AG04449 (cell line): ENCODE results near the gene MRI1.
"Not testable (repeated sequence)": the region's sequence is repeated elsewhere in the genome, so short reads cannot be mapped to it uniquely, and the experiment has no call there.

Source experiments
- CTCF ChIA-PET: fragments of 350-600 bp; formaldehyde crosslinking; extraction: SDS; loops from one replicate; lab custom pipeline; 2021; ENCODE audit warnings: antibody characterized with exemption; lab: Yijun Ruan, JAX
- POLR2A ChIA-PET: fragments of 400-600, 350-600 bp; formaldehyde crosslinking; extraction: SDS; loops from one replicate; lab custom pipeline; 2020; ENCODE audit warnings: antibody characterized with exemption, inconsistent platforms; lab: Yijun Ruan, JAX
- DNase-seq: peaks from one replicate; pipeline ENCODE4 v3.0.0-alpha.2; 2010; ENCODE audit warnings: low read depth, low spot score
- H3K4me3 ChIP-seq: 2 replicates; pipeline ENCODE4 v1.5.1; 2011; ENCODE audit warnings: low read depth, mild to moderate bottlenecking, control low read depth, low read length
- TF ChIP-seq, protein P1 (sequence below): IDR thresholded peaks from one replicate; pipeline ENCODE4 v1.5.1; 2011; ENCODE audit warnings: mild to moderate bottlenecking, moderate library complexity, low read length, control low read depth, inconsistent platforms; ENCODE audit not compliant: insufficient read depth; ENCODE audit errors: missing control alignments

MRI1 gene

DNA sequence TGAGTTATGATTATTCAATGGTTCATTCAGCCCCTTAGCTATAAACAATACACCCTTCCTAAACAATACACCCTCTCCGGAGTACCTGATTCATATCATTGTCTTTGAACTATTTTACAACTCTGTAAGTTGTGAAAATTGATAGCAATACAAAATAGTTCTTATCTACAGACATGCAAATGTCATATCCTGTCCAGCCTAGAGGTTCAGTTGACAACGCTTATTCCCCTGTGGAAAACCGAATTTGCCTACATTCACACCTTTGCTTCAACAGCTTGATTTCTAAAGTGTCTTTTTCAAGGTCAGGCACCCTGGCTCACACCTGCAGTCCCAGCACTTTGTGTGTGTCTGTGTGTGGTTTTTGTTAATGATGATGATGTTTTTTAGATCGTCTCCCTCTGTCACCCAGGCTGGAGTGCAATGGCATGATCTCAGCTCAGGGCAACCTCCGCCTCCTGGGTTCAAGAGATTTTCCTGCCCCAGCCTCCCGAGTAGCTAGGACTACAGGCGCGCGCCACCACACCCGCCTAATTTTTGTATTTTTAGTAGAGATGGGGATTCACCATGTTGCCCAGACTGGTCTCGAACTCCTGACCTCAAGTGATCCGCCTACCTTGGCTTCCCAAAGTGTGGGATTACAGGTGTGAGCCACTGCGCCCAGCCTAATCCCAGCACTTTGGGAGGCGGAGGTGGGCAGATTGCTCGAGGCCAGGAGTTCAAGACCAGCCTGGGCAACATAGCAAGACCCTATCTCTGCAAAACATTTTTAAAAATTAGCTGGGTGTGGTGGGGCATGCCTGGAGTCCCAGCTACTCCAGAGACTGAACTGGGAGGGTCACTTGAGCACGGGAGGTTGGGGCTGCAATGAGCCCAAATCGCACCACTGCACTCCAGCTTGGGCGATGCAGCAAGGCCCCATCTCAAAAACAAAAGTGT, 19.5 kb downstream of the MRI1 start:
- DNase-seq: no peak
- TF ChIP-seq, protein P1, sequence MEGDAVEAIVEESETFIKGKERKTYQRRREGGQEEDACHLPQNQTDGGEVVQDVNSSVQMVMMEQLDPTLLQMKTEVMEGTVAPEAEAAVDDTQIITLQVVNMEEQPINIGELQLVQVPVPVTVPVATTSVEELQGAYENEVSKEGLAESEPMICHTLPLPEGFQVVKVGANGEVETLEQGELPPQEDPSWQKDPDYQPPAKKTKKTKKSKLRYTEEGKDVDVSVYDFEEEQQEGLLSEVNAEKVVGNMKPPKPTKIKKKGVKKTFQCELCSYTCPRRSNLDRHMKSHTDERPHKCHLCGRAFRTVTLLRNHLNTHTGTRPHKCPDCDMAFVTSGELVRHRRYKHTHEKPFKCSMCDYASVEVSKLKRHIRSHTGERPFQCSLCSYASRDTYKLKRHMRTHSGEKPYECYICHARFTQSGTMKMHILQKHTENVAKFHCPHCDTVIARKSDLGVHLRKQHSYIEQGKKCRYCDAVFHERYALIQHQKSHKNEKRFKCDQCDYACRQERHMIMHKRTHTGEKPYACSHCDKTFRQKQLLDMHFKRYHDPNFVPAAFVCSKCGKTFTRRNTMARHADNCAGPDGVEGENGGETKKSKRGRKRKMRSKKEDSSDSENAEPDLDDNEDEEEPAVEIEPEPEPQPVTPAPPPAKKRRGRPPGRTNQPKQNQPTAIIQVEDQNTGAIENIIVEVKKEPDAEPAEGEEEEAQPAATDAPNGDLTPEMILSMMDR: no peak
- ChIA-PET POLR2A (interaction anchor here (1.0 to 1.3 kb wide), 2 partner anchors 9 to 39 kb away, joined by 3 read pairs; no protein-coding TSS in a partner anchor), CTCF (interaction anchor here (0.6 to 9.0 kb wide), 21 partner anchors 10 to 296 kb away, joined by 3 to 138 read pairs (median 5); partner anchors contain the start of genes NANOS3 and ZSWIM4)
- no peak overlapping the region for H3K4me3 ChIP-seq

DNA sequence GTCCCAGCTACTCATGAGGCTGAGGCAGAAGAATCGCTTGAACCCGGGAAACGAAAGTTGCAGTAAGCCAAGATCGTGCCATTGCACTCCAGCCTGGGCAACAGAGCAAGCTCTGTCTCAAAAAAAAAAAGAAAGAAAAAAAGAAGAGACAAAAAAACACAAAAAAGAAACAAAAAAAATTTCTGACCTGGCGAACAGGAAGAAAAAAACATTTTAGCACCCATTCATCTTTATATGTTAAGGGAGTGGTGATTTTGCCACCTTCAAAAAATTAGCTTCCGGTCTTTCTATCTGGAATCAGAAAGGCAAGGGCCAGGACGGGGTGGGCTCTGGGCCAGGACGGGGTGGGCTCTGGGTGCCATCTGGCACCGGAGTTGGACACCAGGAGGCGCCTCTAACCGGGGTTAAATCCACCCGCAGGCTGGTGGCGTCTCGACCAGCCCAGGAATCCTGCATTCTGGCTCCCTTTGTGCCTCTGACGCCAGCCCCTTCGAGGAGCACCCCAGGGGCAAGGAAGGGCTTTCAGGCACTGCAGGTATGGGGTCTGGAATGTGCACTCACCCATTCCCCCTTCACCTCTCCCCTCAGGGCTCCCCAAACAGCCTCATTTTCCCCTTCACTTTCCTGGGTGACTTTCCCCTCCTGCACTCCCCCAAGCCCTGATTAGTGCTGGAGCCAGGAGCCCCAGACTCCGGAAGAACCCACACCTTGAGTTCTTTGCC, 20.6 kb downstream of the MRI1 start:
- ChIA-PET CTCF (interaction anchor here (0.6 to 9.0 kb wide), 25 partner anchors 11 to 295 kb away, joined by 3 to 138 read pairs (median 4); partner anchors contain the start of genes C19orf53, NANOS3 and ZSWIM4), POLR2A (no interaction called here)
- no peak for DNase-seq
- TF ChIP-seq, protein P1: peak; percentile 78
- no peak overlapping the region for H3K4me3 ChIP-seq

DNA sequence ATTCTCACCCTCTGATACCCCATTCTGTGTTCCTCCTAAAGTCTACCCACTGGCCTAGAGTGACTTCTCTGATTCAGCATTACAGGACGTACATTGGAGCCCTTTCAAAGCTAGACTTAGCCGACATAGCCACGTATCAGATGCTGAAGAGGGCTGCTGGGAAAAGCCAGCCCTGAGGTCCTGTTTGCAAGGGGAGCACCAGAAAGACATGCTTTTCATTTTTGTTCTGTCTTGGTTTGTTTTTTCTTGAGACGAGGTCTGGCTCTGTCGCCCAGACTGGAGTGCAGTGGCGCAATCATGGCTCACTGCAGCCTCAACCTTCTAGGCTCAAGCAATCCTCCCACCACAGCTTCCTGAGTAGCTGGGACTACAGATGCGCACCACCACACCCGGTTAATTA, 24.7 kb downstream of the MRI1 start:
- DNase-seq: peak; percentile 84
- POLR2A ChIA-PET: interaction anchor here (1.3 to 2.2 kb wide), 3 partner anchors 15 to 73 kb away, joined by 3 to 15 read pairs (median 7); partner anchors contain the start of gene C19orf53
- no peak overlapping the region for H3K4me3 ChIP-seq
- TF ChIP-seq, protein P1: no peak
- CTCF ChIA-PET: interaction anchor here (1.1 to 9.0 kb wide), 3 partner anchors 36 to 91 kb away, joined by 3 to 138 read pairs (median 5); no protein-coding TSS in a partner anchor

DNA sequence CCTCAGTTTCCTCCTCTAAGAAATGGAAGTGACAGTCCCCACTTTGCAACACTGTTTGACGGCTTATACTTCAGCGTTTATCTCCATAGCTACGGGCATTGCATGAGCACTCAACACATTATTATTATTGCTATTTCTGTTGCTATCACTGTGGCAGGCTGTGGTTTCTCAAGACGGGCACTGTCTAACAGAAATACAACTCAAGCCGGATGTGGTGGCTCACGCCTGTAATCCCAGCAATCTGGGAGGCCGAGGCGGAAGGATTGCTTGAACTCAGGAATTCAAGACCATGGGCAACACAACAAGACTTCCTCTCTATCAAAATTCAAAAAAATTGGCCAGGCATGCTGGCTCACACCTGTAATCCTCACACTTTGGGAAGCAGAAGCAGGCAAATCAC, 26.0 kb downstream of the MRI1 start:
- POLR2A ChIA-PET: no interaction called here
- H3K4me3 ChIP-seq: no peak overlapping the region
- TF ChIP-seq, protein P1: no peak
- no peak for DNase-seq
- CTCF ChIA-PET: interaction anchor here (9.0 kb wide), 1 partner anchor 71 kb away, joined by 138 read pairs; no protein-coding TSS in a partner anchor

DNA sequence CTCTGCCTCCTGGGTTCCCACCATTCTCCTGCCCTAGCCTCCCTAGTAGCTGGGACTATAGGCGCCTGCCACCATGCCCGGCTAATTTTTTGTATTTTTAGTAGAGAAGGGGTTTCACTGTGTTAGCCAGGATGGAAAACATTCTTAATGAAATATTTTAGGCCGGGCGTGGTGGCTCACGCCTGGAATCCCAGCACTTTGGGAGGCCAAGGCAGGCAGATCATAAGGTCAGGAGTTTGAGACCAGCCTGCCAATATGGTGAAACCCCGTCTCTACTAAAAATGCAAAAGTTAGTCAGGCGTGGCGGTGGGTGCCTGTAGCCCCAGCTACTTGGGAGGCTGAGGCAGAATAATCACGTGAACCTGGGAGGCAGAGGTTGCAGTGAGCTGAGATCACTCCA, 29.0 kb downstream of the MRI1 start:
- DNase-seq, H3K4me3 ChIP-seq, POLR2A ChIA-PET: not testable (repeated sequence)
- CTCF ChIA-PET: interaction anchor here (5.4 to 6.7 kb wide), 2 partner anchors 8 to 69 kb away, joined by 31 to 65 read pairs; no protein-coding TSS in a partner anchor

DNA sequence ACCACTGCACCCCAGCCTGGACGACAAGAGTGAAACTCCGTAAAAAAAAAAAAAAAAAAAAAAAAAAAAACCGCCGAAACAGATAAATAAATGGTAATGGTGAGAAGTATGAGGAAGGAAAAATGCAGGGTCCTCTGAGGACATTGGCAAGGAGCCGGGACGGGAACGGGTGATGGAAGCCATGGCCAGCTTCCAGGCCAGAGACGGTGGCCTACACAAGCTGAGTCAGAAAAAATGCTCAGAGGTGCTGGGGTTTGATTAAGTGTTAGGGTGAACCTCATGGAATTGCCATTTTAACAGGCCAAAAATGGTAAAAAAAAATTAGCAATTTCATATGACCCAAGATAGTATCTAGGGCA, 30.1 kb downstream of the MRI1 start:
- ChIA-PET POLR2A (interaction anchor here (0.9 to 2.1 kb wide), 7 partner anchors 19 to 72 kb away, joined by 3 to 5 read pairs (median 4); partner anchors contain the start of gene MRI1), CTCF (interaction anchor here (5.4 to 6.7 kb wide), 2 partner anchors 9 to 68 kb away, joined by 31 to 65 read pairs; no protein-coding TSS in a partner anchor)
- peak; percentile 72 for DNase-seq
- TF ChIP-seq, protein P1: no peak
- peak overlapping the region; percentile 94 for H3K4me3 ChIP-seq
